ENCODE data around the gene TNS1. TPM values are rescaled to one million over a fixed set of nuclear protein-coding genes. Genes with fewer than 3 reads are reported as not detected.

Gene TNS1
- polyA plus RNA-seq, 1 of the 3 experiments (the other 2 are of a cell fraction) = 12.1 TPM

DNA sequence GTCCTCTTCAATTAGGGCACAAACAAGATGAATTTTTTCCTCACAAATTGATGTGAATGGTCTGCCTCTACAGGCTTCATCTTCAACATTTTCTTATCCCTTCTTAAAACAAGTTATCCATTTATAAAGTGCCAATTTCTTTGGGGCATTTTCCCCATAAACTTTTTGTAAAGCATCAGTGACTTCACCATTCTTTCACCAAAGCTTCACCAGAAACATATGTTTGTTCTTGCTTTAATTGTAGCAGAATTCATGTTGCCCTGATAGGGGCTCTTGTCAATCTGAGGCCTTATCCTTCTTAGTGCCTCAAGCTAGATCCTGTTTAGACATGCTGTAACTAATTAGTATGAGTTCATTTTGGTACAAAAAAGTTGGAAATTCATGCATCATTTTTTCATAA is 226.2 kb downstream of the TNS1 start:
- Histone ChIP-seq H3K36me3 (replicated peaks in 1 of 2; ENCODE audit: control insufficient read depth in 1 of 2, insufficient read depth in 2 of 2, low read length in 1 of 2) (peaks cover 0 to 49% of the 10 kb centered on the region in 2 experiments), H3K4me1 (ENCODE audit: control insufficient read depth in 1 of 2, insufficient read depth in 2 of 2, low read depth in 1 of 2, low read length in 1 of 2) (no peaks in the 10 kb centered on the region; a peak in 1 of 4 replicates), H3K27me3 (ENCODE audit: insufficient read depth) (no peaks in the 10 kb centered on the region), H4K20me1 (ENCODE audit: insufficient read depth) (no peaks in the 10 kb centered on the region), H3K4me2 (no peak overlapping the region), H2AFZ (ENCODE audit: low read depth) (no peak overlapping the region), H3K27ac (ENCODE audit: low read depth in 2 of 2, low read length in 1 of 2) (no peak overlapping the region), H3K9ac (no peak overlapping the region), H3K79me2 (ENCODE audit: insufficient read depth) (no peaks in the 10 kb centered on the region), H3F3A (replicated peaks; ENCODE audit: insufficient read depth) (peaks cover 5% of the 10 kb centered on the region), H3K9me3 (no peaks in the 10 kb centered on the region), H3K9me2 (no peaks in the 10 kb centered on the region), H3K4me3 (ENCODE audit: low read depth in 2 of 2, low read length in 1 of 2) (no peak overlapping the region)
- DNase-seq = no peak
- ChIA-PET POLR2A (no interaction called here), CTCF (interaction anchor here (0.8 to 7.0 kb wide), 5 partner anchors 9 to 256 kb away, joined by 3 to 55 read pairs (median 14); no protein-coding TSS in a partner anchor)
- TF ChIP-seq ELF1 (IDR thresholded peaks at IDR 0.05) (no peak), TAF1 (IDR thresholded peaks at IDR 0.05; ENCODE audit: borderline replicate concordance, low read depth, low read length) (no peak), MEF2A (IDR thresholded peaks at IDR 0.05; ENCODE audit: borderline replicate concordance, low read depth) (no peak), GATA2 (CRISPR knock-in tag; IDR thresholded peaks at IDR 0.05) (no peak), PBX3 (IDR thresholded peaks at IDR 0.05) (no peak), TEAD4 (IDR thresholded peaks at IDR 0.05; ENCODE audit: borderline replicate concordance, insufficient read depth) (no peak), NFIC (IDR thresholded peaks at IDR 0.05; ENCODE audit: borderline replicate concordance) (no peak), RAD21 (IDR thresholded peaks at IDR 0.05; ENCODE audit: low read length) (no peak)
- TF ChIP-seq, protein P1, sequence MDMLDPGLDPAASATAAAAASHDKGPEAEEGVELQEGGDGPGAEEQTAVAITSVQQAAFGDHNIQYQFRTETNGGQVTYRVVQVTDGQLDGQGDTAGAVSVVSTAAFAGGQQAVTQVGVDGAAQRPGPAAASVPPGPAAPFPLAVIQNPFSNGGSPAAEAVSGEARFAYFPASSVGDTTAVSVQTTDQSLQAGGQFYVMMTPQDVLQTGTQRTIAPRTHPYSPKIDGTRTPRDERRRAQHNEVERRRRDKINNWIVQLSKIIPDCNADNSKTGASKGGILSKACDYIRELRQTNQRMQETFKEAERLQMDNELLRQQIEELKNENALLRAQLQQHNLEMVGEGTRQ (IDR thresholded peaks at IDR 0.05; ENCODE audit: borderline replicate concordance, low read depth, low read length) = no peak
- TF ChIP-seq, protein P2, sequence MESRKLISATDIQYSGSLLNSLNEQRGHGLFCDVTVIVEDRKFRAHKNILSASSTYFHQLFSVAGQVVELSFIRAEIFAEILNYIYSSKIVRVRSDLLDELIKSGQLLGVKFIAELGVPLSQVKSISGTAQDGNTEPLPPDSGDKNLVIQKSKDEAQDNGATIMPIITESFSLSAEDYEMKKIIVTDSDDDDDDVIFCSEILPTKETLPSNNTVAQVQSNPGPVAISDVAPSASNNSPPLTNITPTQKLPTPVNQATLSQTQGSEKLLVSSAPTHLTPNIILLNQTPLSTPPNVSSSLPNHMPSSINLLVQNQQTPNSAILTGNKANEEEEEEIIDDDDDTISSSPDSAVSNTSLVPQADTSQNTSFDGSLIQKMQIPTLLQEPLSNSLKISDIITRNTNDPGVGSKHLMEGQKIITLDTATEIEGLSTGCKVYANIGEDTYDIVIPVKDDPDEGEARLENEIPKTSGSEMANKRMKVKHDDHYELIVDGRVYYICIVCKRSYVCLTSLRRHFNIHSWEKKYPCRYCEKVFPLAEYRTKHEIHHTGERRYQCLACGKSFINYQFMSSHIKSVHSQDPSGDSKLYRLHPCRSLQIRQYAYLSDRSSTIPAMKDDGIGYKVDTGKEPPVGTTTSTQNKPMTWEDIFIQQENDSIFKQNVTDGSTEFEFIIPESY (IDR thresholded peaks at IDR 0.05; ENCODE audit: borderline replicate concordance, low read depth) = no peak
- TF ChIP-seq, protein P3, sequence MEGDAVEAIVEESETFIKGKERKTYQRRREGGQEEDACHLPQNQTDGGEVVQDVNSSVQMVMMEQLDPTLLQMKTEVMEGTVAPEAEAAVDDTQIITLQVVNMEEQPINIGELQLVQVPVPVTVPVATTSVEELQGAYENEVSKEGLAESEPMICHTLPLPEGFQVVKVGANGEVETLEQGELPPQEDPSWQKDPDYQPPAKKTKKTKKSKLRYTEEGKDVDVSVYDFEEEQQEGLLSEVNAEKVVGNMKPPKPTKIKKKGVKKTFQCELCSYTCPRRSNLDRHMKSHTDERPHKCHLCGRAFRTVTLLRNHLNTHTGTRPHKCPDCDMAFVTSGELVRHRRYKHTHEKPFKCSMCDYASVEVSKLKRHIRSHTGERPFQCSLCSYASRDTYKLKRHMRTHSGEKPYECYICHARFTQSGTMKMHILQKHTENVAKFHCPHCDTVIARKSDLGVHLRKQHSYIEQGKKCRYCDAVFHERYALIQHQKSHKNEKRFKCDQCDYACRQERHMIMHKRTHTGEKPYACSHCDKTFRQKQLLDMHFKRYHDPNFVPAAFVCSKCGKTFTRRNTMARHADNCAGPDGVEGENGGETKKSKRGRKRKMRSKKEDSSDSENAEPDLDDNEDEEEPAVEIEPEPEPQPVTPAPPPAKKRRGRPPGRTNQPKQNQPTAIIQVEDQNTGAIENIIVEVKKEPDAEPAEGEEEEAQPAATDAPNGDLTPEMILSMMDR (IDR thresholded peaks at IDR 0.05) = no peak
